CD14-positive monocyte (primary cell): ENCODE results near the gene ZNF423. TPM values are rescaled to one million over a fixed set of nuclear protein-coding genes. Genes with fewer than 3 reads are reported as not detected.

ENCODE experiments used
- DNase-seq, 3 donors: peaks; one replicate each; pipeline ENCODE4 v3.0.0-alpha.2; 2011 to 2022
- H2AFZ ChIP-seq: 2 replicates; pipeline ENCODE4 v1.6.0; 2012; ENCODE audit warnings: mild to moderate bottlenecking, low read depth, low read length, inconsistent platforms; ENCODE audit not compliant: insufficient read depth, poor library complexity, severe bottlenecking
- H3K27ac ChIP-seq, 2 donors: 1 replicate in 1 of 2; 2 replicates in 1 of 2; pipeline ENCODE4 v1.5.1; 2012 to 2013; ENCODE audit warnings: low read length in 2 of 2, control low read depth in 1 of 2, inconsistent platforms in 1 of 2, low read depth in 1 of 2, mild to moderate bottlenecking in 1 of 2
- H3K27me3 ChIP-seq, 2 donors: one replicate each; pipeline versions ENCODE4 v1.6.0 to v1.6.1; 2011 to 2013; ENCODE audit warnings: low read length in 2 of 2; ENCODE audit not compliant: control insufficient read depth in 2 of 2, insufficient read depth in 2 of 2
- H3K36me3 ChIP-seq, 2 donors: replicated peaks in 1 of 2; 1 replicate in 1 of 2; 2 replicates in 1 of 2; pipeline versions ENCODE4 v1.5.1 to v1.6.1; 2012 to 2013; ENCODE audit warnings: low read length in 2 of 2, control low read depth in 1 of 2, inconsistent platforms in 1 of 2, mild to moderate bottlenecking in 1 of 2; ENCODE audit not compliant: insufficient read depth in 2 of 2, control insufficient read depth in 1 of 2
- H3K4me1 ChIP-seq, 2 donors: 1 replicate in 1 of 2; 2 replicates in 1 of 2; pipeline versions ENCODE4 v1.5.1 to v1.6.1; 2012 to 2013; ENCODE audit warnings: low read length in 2 of 2, control low read depth in 1 of 2, inconsistent platforms in 1 of 2, mild to moderate bottlenecking in 1 of 2, moderate library complexity in 1 of 2; ENCODE audit not compliant: insufficient read depth in 2 of 2, control insufficient read depth in 1 of 2
- H3K4me2 ChIP-seq: replicated peaks from 2 replicates; pipeline ENCODE3; 2012; ENCODE audit warnings: low read length, moderate library complexity, mild to moderate bottlenecking; ENCODE audit not compliant: poor library complexity, severe bottlenecking; ENCODE audit errors: extremely low read depth
- H3K4me3 ChIP-seq, 3 experiments: fragments of 200-600 bp in 1 of 3; sonication (generic) in 1 of 3; replicated peaks in 1 of 3; 1 replicate in 2 of 3; 2 replicates in 1 of 3; pipeline ENCODE4 v1.5.1; 2011 to 2013; ENCODE audit warnings: low read length in 3 of 3, mild to moderate bottlenecking in 3 of 3, control low read depth in 2 of 3, low read depth in 2 of 3, inconsistent platforms in 1 of 3, moderate library complexity in 1 of 3
- H3K79me2 ChIP-seq: 2 replicates; pipeline ENCODE4 v1.6.0; 2012; ENCODE audit warnings: mild to moderate bottlenecking, control low read depth, inconsistent platforms, low read length, moderate library complexity; ENCODE audit not compliant: insufficient read depth
- H3K9ac ChIP-seq: 2 replicates; pipeline ENCODE4 v1.6.0; 2017; ENCODE audit warnings: low read length, mild to moderate bottlenecking; ENCODE audit not compliant: insufficient read depth, poor library complexity, severe bottlenecking
- H3K9me3 ChIP-seq, 2 donors: replicated peaks in 1 of 2; 1 replicate in 1 of 2; 2 replicates in 1 of 2; pipeline versions ENCODE4 v1.5.1 to v1.6.1; 2012 to 2013; ENCODE audit warnings: low read length in 2 of 2, control low read depth in 1 of 2; ENCODE audit not compliant: control insufficient read depth in 1 of 2, insufficient read depth in 1 of 2
- H4K20me1 ChIP-seq: 2 replicates; pipeline ENCODE4 v1.6.0; 2012; ENCODE audit warnings: mild to moderate bottlenecking, low read length, control low read depth, moderate library complexity; ENCODE audit not compliant: insufficient read depth
- H3K27ac Mint-ChIP-seq, 7 donors: one replicate each; pipeline ENCODE4 v1.8.0; 2020; ENCODE audit warnings: mild to moderate bottlenecking in 7 of 7, mixed read lengths in 7 of 7, moderate library complexity in 6 of 7, inconsistent platforms in 2 of 7
- H3K27me3 Mint-ChIP-seq, 3 donors: one replicate each; pipeline ENCODE4 v1.8.0; 2021 to 2022; ENCODE audit warnings: low read depth in 3 of 3, mild to moderate bottlenecking in 3 of 3, mixed read lengths in 3 of 3, moderate library complexity in 3 of 3, inconsistent platforms in 1 of 3
- H3K36me3 Mint-ChIP-seq, 2 donors: one replicate each; pipeline ENCODE4 v1.8.0; 2020; ENCODE audit warnings: mixed read lengths in 2 of 2, inconsistent platforms in 1 of 2, mild to moderate bottlenecking in 1 of 2
- H3K4me1 Mint-ChIP-seq: one replicate; pipeline ENCODE4 v1.8.0; 2020; ENCODE audit warnings: mild to moderate bottlenecking, mixed read lengths
- H3K4me3 Mint-ChIP-seq, 2 donors: one replicate each; pipeline ENCODE4 v1.8.0; 2020; ENCODE audit warnings: mild to moderate bottlenecking in 2 of 2, mixed read lengths in 2 of 2, moderate library complexity in 1 of 2
- H3K9me3 Mint-ChIP-seq, 7 donors: one replicate each; pipeline ENCODE4 v1.8.0; 2020 to 2022; ENCODE audit warnings: mixed read lengths in 7 of 7, mild to moderate bottlenecking in 6 of 7, moderate library complexity in 6 of 7, inconsistent platforms in 2 of 7
- WGBS: methylation state at CpG from one replicate; pipeline ENCODE4 v1.1.5; 2013; ENCODE audit warnings: missing lambda C conversion rate; ENCODE audit not compliant: insufficient coverage; 5-methylcytosine and 5-hydroxymethylcytosine counted together
- intact Hi-C, 2 donors: fragments of 100-400 bp; cut with micrococcal nuclease; formaldehyde crosslinking; loops; one replicate each; pipeline versions ENCODE4 v1.15.0 to v1.15.1; 2023
- polyA plus RNA-seq, 3 donors: library from polyadenylated mRNA; depleted of rRNA in 1 of 3; unstranded in 2 of 3; stranded (reverse) in 1 of 3; fragments of 300-500 nt in 2 of 3; fragments of >200 nt in 1 of 3; fragmentation: Illumina TruSeq in 2 of 3; gene quantifications; 1 replicate in 2 of 3; 2 replicates in 1 of 3; pipeline ENCODE4 v1.2.3, GENCODE V29; 2012 to 2021
- TF ChIP-seq, protein P1 (sequence below): fragments of 200-600 bp; IDR thresholded peaks from one replicate; pipeline ENCODE4 v1.8.0; 2022; ENCODE audit warnings: antibody characterized with exemption, mild to moderate bottlenecking

Gene ZNF423
- polyA plus RNA-seq, 3 donors = not detected

DNA sequence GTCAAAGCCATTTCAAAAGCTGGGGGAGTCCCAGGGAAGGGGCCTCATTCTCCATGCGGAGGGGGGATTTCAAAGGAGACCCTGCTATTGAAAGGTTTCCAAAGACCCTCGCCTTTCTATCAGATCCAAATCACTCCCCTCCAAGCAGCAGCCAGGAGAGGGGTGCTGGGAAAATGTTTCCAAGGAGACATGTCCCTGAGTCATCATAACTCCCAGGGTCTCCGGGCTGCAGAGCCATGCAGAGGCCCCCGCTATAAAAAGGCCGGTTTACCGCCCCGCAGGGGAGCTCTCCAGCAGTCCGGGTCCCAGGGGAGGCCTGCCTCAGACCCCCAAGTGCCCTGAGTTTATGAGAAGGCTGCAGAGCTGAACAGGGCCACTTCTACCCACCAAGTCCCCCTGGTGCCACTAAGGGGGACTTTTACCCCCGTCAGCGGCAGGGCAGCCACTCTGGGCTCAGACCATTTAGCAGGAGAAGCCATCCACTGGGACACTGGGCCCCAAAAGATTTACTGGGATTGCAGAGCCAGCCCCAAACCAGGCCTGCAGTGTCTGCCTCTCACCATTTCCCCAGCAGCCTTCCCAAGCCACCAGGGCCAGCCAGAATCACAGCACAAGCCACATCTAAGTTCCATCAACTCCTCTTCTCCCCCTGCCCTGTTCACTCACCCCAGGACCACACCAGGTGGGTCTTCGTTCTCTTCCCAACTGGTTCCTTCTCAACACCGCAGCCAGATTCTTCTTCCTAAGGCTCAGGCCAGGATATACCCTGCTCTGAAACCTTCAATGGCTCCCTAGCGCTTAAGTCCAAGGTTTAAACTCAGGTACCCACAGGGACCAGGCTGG lies 234.4 kb downstream of the ZNF423 start:
- Mint-ChIP-seq H3K4me3 (no peak overlapping the region), H3K36me3 (no peaks in the 10 kb centered on the region), H3K27me3 (no peaks in the 10 kb centered on the region), H3K9me3 (no peaks in the 10 kb centered on the region), H3K27ac (no peak overlapping the region), H3K4me1 (no peaks in the 10 kb centered on the region)
- H3K36me3 ChIP-seq = no peaks in the 10 kb centered on the region
- no peak overlapping the region for H3K27ac ChIP-seq
- no peak overlapping the region for H2AFZ ChIP-seq
- H3K9ac ChIP-seq = no peak overlapping the region
- intact Hi-C loops = no loop called here
- no peaks in the 10 kb centered on the region for H3K27me3 ChIP-seq
- TF ChIP-seq, protein P1, sequence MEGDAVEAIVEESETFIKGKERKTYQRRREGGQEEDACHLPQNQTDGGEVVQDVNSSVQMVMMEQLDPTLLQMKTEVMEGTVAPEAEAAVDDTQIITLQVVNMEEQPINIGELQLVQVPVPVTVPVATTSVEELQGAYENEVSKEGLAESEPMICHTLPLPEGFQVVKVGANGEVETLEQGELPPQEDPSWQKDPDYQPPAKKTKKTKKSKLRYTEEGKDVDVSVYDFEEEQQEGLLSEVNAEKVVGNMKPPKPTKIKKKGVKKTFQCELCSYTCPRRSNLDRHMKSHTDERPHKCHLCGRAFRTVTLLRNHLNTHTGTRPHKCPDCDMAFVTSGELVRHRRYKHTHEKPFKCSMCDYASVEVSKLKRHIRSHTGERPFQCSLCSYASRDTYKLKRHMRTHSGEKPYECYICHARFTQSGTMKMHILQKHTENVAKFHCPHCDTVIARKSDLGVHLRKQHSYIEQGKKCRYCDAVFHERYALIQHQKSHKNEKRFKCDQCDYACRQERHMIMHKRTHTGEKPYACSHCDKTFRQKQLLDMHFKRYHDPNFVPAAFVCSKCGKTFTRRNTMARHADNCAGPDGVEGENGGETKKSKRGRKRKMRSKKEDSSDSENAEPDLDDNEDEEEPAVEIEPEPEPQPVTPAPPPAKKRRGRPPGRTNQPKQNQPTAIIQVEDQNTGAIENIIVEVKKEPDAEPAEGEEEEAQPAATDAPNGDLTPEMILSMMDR = no peak
- H3K4me3 ChIP-seq = no peak overlapping the region
- no peak for DNase-seq
- H4K20me1 ChIP-seq = no peaks in the 10 kb centered on the region
- no peak overlapping the region for H3K4me2 ChIP-seq
- no peaks in the 10 kb centered on the region for H3K79me2 ChIP-seq
- 93% methylated on average over 10 of the region's 13 CpGs for WGBS
- H3K4me1 ChIP-seq = no peaks in the 10 kb centered on the region
- no peaks in the 10 kb centered on the region for H3K9me3 ChIP-seq

DNA sequence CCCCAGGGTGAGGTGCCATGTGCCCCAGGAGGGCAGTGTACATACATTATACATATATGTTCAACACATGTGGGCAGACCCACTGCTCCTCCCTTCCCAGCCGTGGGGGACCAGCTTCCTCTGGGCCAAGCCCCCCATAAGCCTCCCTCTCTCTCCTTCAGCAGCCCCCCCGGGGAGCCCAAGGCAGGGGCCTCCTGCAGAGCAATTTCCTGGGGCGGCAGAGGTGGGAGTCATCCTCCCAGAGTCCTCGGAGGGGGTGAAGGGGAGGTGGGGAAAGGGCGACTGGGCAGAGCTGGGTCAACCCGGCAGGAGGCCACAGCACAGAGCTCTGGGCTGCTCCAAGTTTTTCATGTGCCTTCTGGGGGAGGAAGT lies 235.1 kb downstream of the ZNF423 start:
- intact Hi-C loops = no loop called here
- no peak overlapping the region for H3K27ac ChIP-seq
- no peak overlapping the region for H3K27ac Mint-ChIP-seq
- no peak overlapping the region for H3K4me3 Mint-ChIP-seq
- H3K9me3 ChIP-seq = no peaks in the 10 kb centered on the region
- H3K27me3 ChIP-seq = no peaks in the 10 kb centered on the region
- no peaks in the 10 kb centered on the region for H3K79me2 ChIP-seq
- DNase-seq = no peak
- no peaks in the 10 kb centered on the region for H3K27me3 Mint-ChIP-seq
- no peaks in the 10 kb centered on the region for H3K9me3 Mint-ChIP-seq
- H3K4me3 ChIP-seq = no peak overlapping the region
- WGBS = 65% methylated on average over 4 of the region's 6 CpGs
- H3K4me1 ChIP-seq = no peaks in the 10 kb centered on the region
- no peaks in the 10 kb centered on the region for H4K20me1 ChIP-seq
- TF ChIP-seq, protein P1 = no peak
- H3K9ac ChIP-seq = no peak overlapping the region
- no peak overlapping the region for H3K4me2 ChIP-seq
- no peaks in the 10 kb centered on the region for H3K36me3 ChIP-seq
- H2AFZ ChIP-seq = no peak overlapping the region
- H3K4me1 Mint-ChIP-seq = no peaks in the 10 kb centered on the region
- no peaks in the 10 kb centered on the region for H3K36me3 Mint-ChIP-seq
